HCT116 (cell line): Measurements from ENCODE around the gene IL36B.

Source experiments
- CEBPB ChIP-seq: IDR thresholded peaks from 2 replicates; pipeline ENCODE4 v1.6.1; 2012; ENCODE audit warnings: low read depth
- CTCF ChIP-seq, 3 experiments: fragments of 200-600 bp in 1 of 3; sonication (generic) in 1 of 3; IDR thresholded peaks in 2 of 3; conservative IDR thresholded peaks in 1 of 3; 2 replicates each; pipeline ENCODE4 v1.5.1; 2012 to 2017; ENCODE audit warnings: low read depth in 2 of 3, low read length in 2 of 3, antibody characterized with exemption in 1 of 3, borderline replicate concordance in 1 of 3, control low read depth in 1 of 3, mild to moderate bottlenecking in 1 of 3, mixed read lengths in 1 of 3, mixed run types in 1 of 3, moderate library complexity in 1 of 3; ENCODE audit not compliant: insufficient read depth in 1 of 3
- EZH2phosphoT487 ChIP-seq: fragments of 200-600 bp; IDR thresholded peaks from 2 replicates; pipeline ENCODE4 v1.6.1; 2018; ENCODE audit warnings: antibody characterized with exemption, borderline replicate concordance
- MAX ChIP-seq: IDR thresholded peaks from 2 replicates; pipeline ENCODE4 v1.6.1; 2012
- POLR2A ChIP-seq: IDR thresholded peaks from 2 replicates; pipeline ENCODE4 v1.7.0; 2011; ENCODE audit warnings: borderline replicate concordance; ENCODE audit not compliant: insufficient read depth, insufficient read length; ENCODE audit errors: extremely low read depth
- POLR2AphosphoS5 ChIP-seq: IDR thresholded peaks from 2 replicates; pipeline ENCODE4 v1.6.1; 2011; ENCODE audit warnings: mild to moderate bottlenecking, low read depth, low read length, moderate library complexity
- REST ChIP-seq: IDR thresholded peaks from 2 replicates; pipeline ENCODE4 v1.6.1; 2012; ENCODE audit warnings: low read depth
- SP1 ChIP-seq: IDR thresholded peaks from 2 replicates; pipeline ENCODE4 v1.6.1; 2012; ENCODE audit warnings: low read depth
- ZBTB33 ChIP-seq: IDR thresholded peaks from 2 replicates; pipeline ENCODE4 v1.6.1; 2011; ENCODE audit warnings: mild to moderate bottlenecking, low read length, moderate library complexity; ENCODE audit not compliant: insufficient replicate concordance; ENCODE audit errors: extremely low read depth

- TF ChIP-seq CEBPB, result no peak
- TF ChIP-seq POLR2A, result no peak
- TF ChIP-seq MAX, result no peak
- TF ChIP-seq CTCF (IDR thresholded peaks at IDR 0.05 in 2 of 3, conservative IDR thresholded peaks at IDR 0.05 in 1 of 3; ENCODE audit: borderline replicate concordance in 1 of 3, insufficient read depth in 1 of 3, low read depth in 2 of 3, low read length in 2 of 3), result no peak
- no peak for TF ChIP-seq EZH2phosphoT487
- no peak for TF ChIP-seq REST
- no peak for TF ChIP-seq SP1
- TF ChIP-seq POLR2AphosphoS5, result no peak
- no peak for TF ChIP-seq ZBTB33
Measured at GRCh38 chr2:113068249-113068648, 15.6 kb upstream of the IL36B start.
